Measurements from ENCODE around the gene IDS. TPM values are rescaled to one million over a fixed set of nuclear protein-coding genes. Genes with fewer than 3 reads are reported as not detected.
"Not testable (repeated sequence)": the region's sequence is repeated elsewhere in the genome, so short reads cannot be mapped to it uniquely, and the experiment has no call there.

The IDS gene
- total RNA-seq, 1 donor from 2014 or later: 113 TPM

GRCh38 chrX:149491812-149492211 lies 13.3 kb downstream of the IDS start:
- H3K36me3 ChIP-seq: peaks cover 61% of the 10 kb centered on the region
- H3K9me3 ChIP-seq: no peaks in the 10 kb centered on the region
- no peak for ATAC-seq
- no peak for TF ChIP-seq CTCF (IDR thresholded peaks at IDR 0.05)
- intact Hi-C loops (cut with DNase I): no loop called here
- no peaks in the 10 kb centered on the region for H3K4me1 ChIP-seq
- no peaks in the 10 kb centered on the region for H3K27me3 ChIP-seq
- DNase-seq: no peak
- H3K27ac ChIP-seq: no peak overlapping the region
- H3K4me3 ChIP-seq: no peak overlapping the region

GRCh38 chrX:149490100-149490499 lies 15.0 kb downstream of the IDS start:
- ATAC-seq (no peak), DNase-seq (no peak)
- intact Hi-C loops (cut with DNase I): no loop called here
- Histone ChIP-seq H3K36me3 (peaks cover 55% of the 10 kb centered on the region), H3K27ac (no peak overlapping the region), H3K27me3 (no peaks in the 10 kb centered on the region), H3K4me1 (no peaks in the 10 kb centered on the region), H3K9me3 (no peaks in the 10 kb centered on the region), H3K4me3 (no peak overlapping the region)
- TF ChIP-seq CTCF (IDR thresholded peaks at IDR 0.05): no peak

DNA sequence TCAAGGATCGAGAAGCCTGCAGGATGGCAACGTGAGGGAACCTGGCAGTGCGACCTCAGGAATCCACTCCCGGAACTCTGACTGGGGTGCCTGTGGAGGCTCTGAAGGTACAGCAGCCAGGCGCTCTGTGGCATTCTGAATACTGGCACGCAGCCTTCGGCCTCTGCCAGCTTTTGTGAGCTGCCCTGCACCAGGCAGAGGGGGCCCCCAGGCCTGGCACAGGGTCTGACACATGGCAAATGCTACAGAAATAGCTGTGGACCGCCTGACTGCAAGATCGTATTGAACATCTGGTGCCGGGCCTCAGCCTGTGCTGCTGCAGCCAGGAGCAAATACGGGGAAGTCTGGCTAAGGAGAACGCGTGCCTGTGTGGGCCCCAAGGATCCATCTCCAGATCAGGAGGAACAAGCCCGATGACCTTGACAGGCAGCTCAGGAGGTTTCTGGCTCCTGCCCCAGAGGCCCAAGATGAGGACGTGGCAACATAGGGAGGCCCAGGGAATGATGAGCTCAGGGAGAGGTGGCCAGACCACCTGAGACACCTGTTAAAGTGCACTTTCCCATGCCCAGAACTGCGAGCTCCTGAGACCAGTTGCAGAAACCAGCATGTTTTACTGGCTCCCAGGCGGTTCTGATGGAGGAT lies 16.6 kb downstream of the IDS start:
- intact Hi-C loops (cut with DNase I); H3K9me3 ChIP-seq; H3K4me3 ChIP-seq; H3K27me3 ChIP-seq; H3K27ac ChIP-seq; ATAC-seq; DNase-seq; H3K4me1 ChIP-seq: not testable (repeated sequence)
- peaks cover 54% of the 10 kb centered on the region for H3K36me3 ChIP-seq

- H3K9me3 ChIP-seq; ATAC-seq; intact Hi-C loops (cut with DNase I); H3K4me1 ChIP-seq; H3K27me3 ChIP-seq; DNase-seq; H3K4me3 ChIP-seq; H3K27ac ChIP-seq: not testable (repeated sequence)
- H3K36me3 ChIP-seq: peaks cover 55% of the 10 kb centered on the region
Measured at GRCh38 chrX:149488008-149488407, 17.1 kb downstream of the IDS start.

- H3K4me1 ChIP-seq: no peaks in the 10 kb centered on the region
- intact Hi-C loops (cut with DNase I): no loop called here
- no peak overlapping the region for H3K27ac ChIP-seq
- no peaks in the 10 kb centered on the region for H3K27me3 ChIP-seq
- TF ChIP-seq CTCF (IDR thresholded peaks at IDR 0.05): no peak
- peaks cover 62% of the 10 kb centered on the region for H3K36me3 ChIP-seq
- DNase-seq (no peak), ATAC-seq (no peak)
- H3K9me3 ChIP-seq: no peaks in the 10 kb centered on the region
- no peak overlapping the region for H3K4me3 ChIP-seq
Measured at GRCh38 chrX:149487292-149487691, 17.8 kb downstream of the IDS start.

GRCh38 chrX:149476513-149476912 lies 28.6 kb downstream of the IDS start:
- Histone ChIP-seq H3K9me3 (no peaks in the 10 kb centered on the region), H3K4me1 (no peaks in the 10 kb centered on the region), H3K4me3 (no peak overlapping the region), H3K27ac (no peak overlapping the region), H3K27me3 (no peaks in the 10 kb centered on the region), H3K36me3 (peaks cover 6% of the 10 kb centered on the region)
- intact Hi-C loops (cut with DNase I): no loop called here
- TF ChIP-seq CTCF (IDR thresholded peaks at IDR 0.05): no peak
- no peak for DNase-seq
- ATAC-seq: no peak

DNA sequence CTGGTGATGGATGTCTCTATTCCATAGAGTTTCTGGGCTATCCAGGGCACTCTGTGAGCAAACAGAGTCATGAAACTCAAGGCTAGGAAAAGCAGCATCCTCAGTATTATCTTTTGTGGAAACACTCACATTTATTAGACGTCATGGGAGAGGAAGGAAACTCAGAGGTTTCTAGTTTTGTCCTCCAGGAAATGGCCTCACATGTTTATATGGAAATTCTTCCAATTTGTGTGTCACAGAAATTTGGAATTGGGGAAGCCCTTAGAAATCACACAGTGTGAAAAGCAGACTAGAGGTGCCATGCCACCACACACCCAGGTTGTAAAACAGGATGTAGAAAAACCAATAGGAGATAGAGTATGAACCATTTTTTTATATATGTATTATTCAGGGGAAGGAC lies 31.1 kb downstream of the IDS start:
- Histone ChIP-seq H3K27me3 (no peaks in the 10 kb centered on the region), H3K36me3 (no peaks in the 10 kb centered on the region), H3K9me3 (no peaks in the 10 kb centered on the region), H3K27ac (no peak overlapping the region), H3K4me3 (no peak overlapping the region), H3K4me1 (no peaks in the 10 kb centered on the region)
- intact Hi-C loops (cut with DNase I): no loop called here
- no peak for DNase-seq
- no peak for TF ChIP-seq CTCF (IDR thresholded peaks at IDR 0.05)
- ATAC-seq: no peak

Data from upper lobe of right lung (tissue), 1 donor.